GM18517 (cell line): ENCODE data around the gene ABR.
"Not testable (repeated sequence)": the region's sequence is repeated elsewhere in the genome, so short reads cannot be mapped to it uniquely, and the experiment has no call there.

Experiments used
- ATAC-seq: cut with Tn5 transposase; IDR thresholded peaks from one replicate; pipeline ENCODE4 v1.9.1; 2021; ENCODE audit warnings: mild to moderate bottlenecking, moderate library complexity; ENCODE audit not compliant: unreplicated experiment

ABR gene

GRCh38 chr17:1122533-1123392 is 57.0 kb downstream of the ABR start:
- no peak for ATAC-seq

GRCh38 chr17:1121442-1121817 is 58.4 kb downstream of the ABR start:
- ATAC-seq, result not testable (repeated sequence)

GRCh38 chr17:1120596-1121441 is 59.0 kb downstream of the ABR start:
- no peak for ATAC-seq

- ATAC-seq, result no peak
Measured at GRCh38 chr17:1119924-1120323, 59.9 kb downstream of the ABR start.

GRCh38 chr17:1116602-1117001 is 63.2 kb downstream of the ABR start:
- ATAC-seq, result no peak

- no peak for ATAC-seq
Measured at GRCh38 chr17:1112875-1113274, 66.9 kb downstream of the ABR start.

GRCh38 chr17:1111599-1112443 is 68.0 kb downstream of the ABR start:
- ATAC-seq, result no peak

GRCh38 chr17:1110862-1111598 is 68.8 kb downstream of the ABR start:
- no peak for ATAC-seq

DNA sequence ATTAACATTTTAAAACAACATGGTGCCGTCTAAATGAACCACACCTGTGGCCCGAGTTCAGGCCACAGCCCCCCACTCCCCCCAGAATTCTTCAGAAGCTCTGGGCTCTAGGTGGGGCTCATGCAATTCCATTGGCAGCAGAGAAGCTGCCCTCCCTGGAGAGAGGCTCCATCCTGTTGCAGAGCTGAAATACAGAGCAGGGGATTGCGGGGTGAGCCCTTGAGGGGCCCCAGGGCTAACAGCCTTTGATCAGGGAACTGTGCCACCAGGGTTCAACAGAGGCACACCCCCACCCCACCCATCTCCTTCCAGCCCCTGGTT is 69.3 kb downstream of the ABR start:
- ATAC-seq, result no peak

GRCh38 chr17:1109606-1110540 is 69.9 kb downstream of the ABR start:
- ATAC-seq, result no peak

GRCh38 chr17:1108765-1109605 is 70.8 kb downstream of the ABR start:
- no peak for ATAC-seq

GRCh38 chr17:1108478-1108764 is 71.4 kb downstream of the ABR start:
- ATAC-seq, result no peak

DNA sequence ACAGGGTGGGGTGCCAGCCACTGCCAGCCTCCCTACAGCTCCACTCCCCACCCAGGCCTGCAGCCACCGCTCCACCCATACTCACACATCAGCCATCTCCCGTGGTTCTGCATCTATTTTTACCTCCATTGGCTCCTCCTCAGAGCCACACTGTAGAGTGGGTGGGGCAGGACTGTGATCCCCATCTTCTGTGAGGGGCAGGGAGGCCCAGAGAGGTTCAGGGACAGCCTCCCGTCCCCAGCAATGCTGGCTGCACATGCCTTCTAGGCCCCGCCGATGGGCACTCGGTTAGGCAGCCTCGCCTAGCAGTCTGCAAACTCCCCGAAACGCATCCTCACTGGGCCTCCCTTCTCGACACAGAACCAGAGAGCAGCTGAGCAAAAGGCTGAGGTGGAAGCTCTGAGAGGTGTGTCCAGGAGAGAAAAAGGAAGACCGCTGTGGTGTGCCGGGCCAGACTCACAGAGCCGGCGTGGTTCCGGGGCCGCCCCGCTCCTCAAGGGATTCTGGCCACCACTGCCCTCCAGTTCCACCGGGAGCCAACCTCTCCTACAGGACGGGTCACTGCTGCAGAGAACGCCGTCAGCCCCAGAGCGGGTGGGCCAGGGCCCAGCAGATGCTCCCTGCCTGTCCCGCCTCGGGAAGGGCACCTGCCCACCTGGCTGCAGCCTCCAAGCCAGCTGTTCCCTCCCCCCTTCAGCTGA is 71.9 kb downstream of the ABR start:
- ATAC-seq, result no peak

GRCh38 chr17:1107083-1107776 is 72.6 kb downstream of the ABR start:
- no peak for ATAC-seq

- no peak for ATAC-seq
Measured at GRCh38 chr17:1104222-1104621, 75.6 kb downstream of the ABR start.

DNA sequence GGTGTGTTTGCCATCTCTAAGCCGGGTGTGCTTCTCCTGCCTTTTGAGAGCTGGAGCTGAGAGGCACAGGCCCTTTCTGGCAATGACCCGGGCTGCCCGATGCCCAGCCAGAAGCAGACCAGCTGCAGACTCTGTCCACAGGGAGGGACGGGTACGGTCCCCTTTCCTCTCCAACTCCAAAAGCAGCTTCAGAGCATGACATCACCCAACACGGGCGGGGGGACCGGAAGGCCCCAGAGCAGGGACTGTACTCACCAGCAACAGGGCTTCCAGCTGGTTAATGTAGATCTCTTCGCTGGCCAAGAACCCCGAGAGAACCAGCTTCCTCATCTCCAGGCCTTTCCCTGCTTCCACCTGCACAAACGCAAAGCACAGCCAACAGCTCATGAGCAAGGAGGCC is 79.4 kb downstream of the ABR start:
- ATAC-seq, result no peak

DNA sequence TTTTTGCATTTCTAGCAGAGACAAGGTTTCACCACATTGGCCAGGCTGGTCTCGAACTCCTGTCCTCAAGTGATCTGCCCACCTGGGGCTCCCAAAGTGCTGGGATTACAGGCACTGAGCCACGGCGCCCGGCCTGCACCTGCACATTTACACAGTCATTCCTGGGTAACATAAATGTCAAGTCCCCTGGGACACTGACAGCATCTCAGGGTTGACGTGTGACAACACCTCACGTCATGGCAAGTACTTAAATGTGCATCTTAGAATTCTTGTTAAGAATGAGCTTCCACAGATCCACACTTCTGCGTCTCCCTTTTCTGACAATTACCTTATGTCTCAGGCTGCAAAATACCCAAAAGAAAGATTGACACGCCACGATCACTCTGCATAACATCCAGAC is 80.5 kb downstream of the ABR start:
- ATAC-seq, result no peak
